PC-9 (cell line): Measurements from ENCODE around the gene SLC7A8. TPM values are rescaled to one million over a fixed set of nuclear protein-coding genes. Genes with fewer than 3 reads are reported as not detected.
"Not testable (repeated sequence)": the region's sequence is repeated elsewhere in the genome, so short reads cannot be mapped to it uniquely, and the experiment has no call there.

Experiments
- Bru-seq: library from RNA; stranded (reverse); fragments of 400-500 nt; gene quantifications from one replicate; lab custom pipeline; 2021; lab: Mats Ljungman, UMichigan
- BruChase-seq, 2 experiments: library from RNA; stranded (reverse); fragments of 400-500 nt; gene quantifications; one replicate each; lab custom pipeline; 2021; lab: Mats Ljungman, UMichigan
- BruUV-seq: library from RNA; stranded (reverse); fragments of 400-500 nt; replicated peaks from 2 replicates; lab custom pipeline; 2021; lab: Mats Ljungman, UMichigan
- CTCF ChIA-PET: fragments of 300-600 bp; sonication (Branson Sonifier 250); formaldehyde crosslinking; loops from one replicate; lab custom pipeline; 2022; ENCODE audit warnings: antibody characterized with exemption; lab: Charles Lee
- POLR2A ChIA-PET: fragments of 300-600 bp; sonication (Branson Sonifier 250); formaldehyde crosslinking; loops from one replicate; lab custom pipeline; 2022; ENCODE audit warnings: antibody characterized with exemption; ENCODE audit not compliant: unreplicated experiment; lab: Charles Lee
- DNase-seq, 2 experiments: peaks; one replicate each; pipeline versions ENCODE4 v3.0.0 to v3.0.0-alpha.2; 2015 to 2022; ENCODE audit warnings: mixed read lengths in 1 of 2
- H2AFZ ChIP-seq: fragments of 200-600 bp; sonication (generic); 2 replicates; pipeline ENCODE4 v1.8.1; 2017; ENCODE audit warnings: antibody characterized with exemption
- H3F3A ChIP-seq: fragments of 200-600 bp; sonication (generic); 2 replicates; pipeline ENCODE4 v1.8.1; 2017; ENCODE audit warnings: antibody characterized with exemption, mild to moderate bottlenecking, low read depth; ENCODE audit not compliant: insufficient read depth
- H3K27ac ChIP-seq: fragments of 200-600 bp; sonication (generic); 2 replicates; pipeline ENCODE4 v1.6.1; 2016; ENCODE audit warnings: mixed run types
- H3K27me3 ChIP-seq: fragments of 200-600 bp; sonication (generic); 2 replicates; pipeline ENCODE4 v1.6.1; 2016; ENCODE audit warnings: low read depth, mixed run types; ENCODE audit not compliant: insufficient read depth
- H3K36me3 ChIP-seq: fragments of 200-600 bp; sonication (generic); 2 replicates; pipeline ENCODE4 v1.6.1; 2016; ENCODE audit warnings: low read depth, mixed run types
- H3K4me1 ChIP-seq: fragments of 200-600 bp; sonication (generic); replicated peaks from 2 replicates; pipeline ENCODE4 v1.6.1; 2016; ENCODE audit warnings: mixed run types; ENCODE audit not compliant: insufficient read depth
- H3K4me2 ChIP-seq: fragments of 200-600 bp; sonication (generic); 2 replicates; pipeline ENCODE4 v1.6.1; 2017; ENCODE audit warnings: mixed run types
- H3K4me3 ChIP-seq: fragments of 200-600 bp; sonication (generic); 2 replicates; pipeline ENCODE4 v1.6.1; 2016; ENCODE audit warnings: mixed run types
- H3K79me2 ChIP-seq: fragments of 200-600 bp; sonication (generic); 2 replicates; pipeline ENCODE4 v1.6.1; 2017; ENCODE audit warnings: low read depth, mixed run types
- H3K9me2 ChIP-seq: fragments of 200-600 bp; sonication (generic); 2 replicates; pipeline ENCODE4 v1.8.1; 2017; ENCODE audit warnings: mild to moderate bottlenecking; ENCODE audit not compliant: insufficient read depth
- H3K9me3 ChIP-seq: fragments of 200-600 bp; sonication (generic); 2 replicates; pipeline ENCODE4 v1.8.1; 2016; ENCODE audit warnings: low read depth; ENCODE audit not compliant: insufficient read depth
- H4K20me1 ChIP-seq: fragments of 200-600 bp; sonication (generic); 2 replicates; pipeline ENCODE4 v1.8.1; 2017; ENCODE audit not compliant: insufficient read depth
- EZH2 ChIP-seq: fragments of 200-600 bp; sonication (generic); IDR thresholded peaks from 2 replicates; pipeline ENCODE4 v1.8.0; 2017; ENCODE audit warnings: antibody characterized with exemption, low read depth
- intact Hi-C: fragments of 100-400 bp; cut with micrococcal nuclease; formaldehyde crosslinking; loops from one replicate; pipeline ENCODE4 v1.10.0; 2022; ENCODE audit not compliant: unreplicated experiment
- long read RNA-seq: library from polyadenylated mRNA; stranded (forward); transcript quantifications from one replicate; pipeline ENCODE4 v2.0.0, GENCODE V29; 2022
- total RNA-seq: library from RNA; stranded (reverse); gene quantifications from 2 replicates; pipeline ENCODE4 v1.2.3, GENCODE V29; 2021
- TF ChIP-seq, protein P1 (sequence below): fragments of 200-600 bp; sonication (generic); conservative IDR thresholded peaks from 2 replicates; pipeline ENCODE4 v1.6.1; 2017; ENCODE audit warnings: mixed run types, antibody characterized with exemption, mild to moderate bottlenecking, moderate library complexity

Gene SLC7A8
- 2.0 and 3.6 TPM in 2 replicates for total RNA-seq
- Bru-seq, nascent RNA, result percentile 19 among the genes with signal in this experiment
- percentile 18 among the genes with signal in this experiment for BruChase-seq, experiment 1, labeled RNA remaining after a 2-hour chase
- BruChase-seq, experiment 2, labeled RNA remaining after a 6-hour chase, result percentile 24 among the genes with signal in this experiment
- long read RNA-seq, partial matches to known transcripts, result 0 of 1 reads
- long read RNA-seq, other reads (novel, unspliced or antisense), result 1 of 1 reads

DNA sequence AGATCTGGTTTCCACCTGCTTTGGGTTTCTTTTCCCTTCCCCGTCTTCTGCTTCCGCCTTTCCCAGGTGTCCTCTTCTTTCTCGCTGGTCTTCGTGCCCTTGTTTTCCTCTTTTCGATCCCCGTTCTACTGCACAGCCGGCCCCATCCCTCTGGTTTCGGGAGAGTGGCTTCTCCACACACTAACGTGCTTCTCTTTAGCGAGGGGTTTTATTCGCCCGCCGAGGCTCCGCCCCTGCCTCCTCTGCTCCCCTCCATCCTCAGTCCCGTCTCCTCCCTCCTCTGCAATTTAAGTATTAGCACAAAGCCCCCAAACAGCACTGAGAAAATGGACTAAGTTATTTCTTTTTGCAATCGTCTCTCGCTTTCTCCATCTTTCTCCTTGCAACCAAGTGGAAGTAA, at the start of gene SLC7A8:
Gene SLC7A8, minus strand, starts transcription at position 182 of the 400 bp plus-strand sequence. CDS start 746 bp downstream, outside the sequence.
- H2AFZ ChIP-seq, result peak within 1 kb of the TSS; percentile 74
- TF ChIP-seq, protein P1, sequence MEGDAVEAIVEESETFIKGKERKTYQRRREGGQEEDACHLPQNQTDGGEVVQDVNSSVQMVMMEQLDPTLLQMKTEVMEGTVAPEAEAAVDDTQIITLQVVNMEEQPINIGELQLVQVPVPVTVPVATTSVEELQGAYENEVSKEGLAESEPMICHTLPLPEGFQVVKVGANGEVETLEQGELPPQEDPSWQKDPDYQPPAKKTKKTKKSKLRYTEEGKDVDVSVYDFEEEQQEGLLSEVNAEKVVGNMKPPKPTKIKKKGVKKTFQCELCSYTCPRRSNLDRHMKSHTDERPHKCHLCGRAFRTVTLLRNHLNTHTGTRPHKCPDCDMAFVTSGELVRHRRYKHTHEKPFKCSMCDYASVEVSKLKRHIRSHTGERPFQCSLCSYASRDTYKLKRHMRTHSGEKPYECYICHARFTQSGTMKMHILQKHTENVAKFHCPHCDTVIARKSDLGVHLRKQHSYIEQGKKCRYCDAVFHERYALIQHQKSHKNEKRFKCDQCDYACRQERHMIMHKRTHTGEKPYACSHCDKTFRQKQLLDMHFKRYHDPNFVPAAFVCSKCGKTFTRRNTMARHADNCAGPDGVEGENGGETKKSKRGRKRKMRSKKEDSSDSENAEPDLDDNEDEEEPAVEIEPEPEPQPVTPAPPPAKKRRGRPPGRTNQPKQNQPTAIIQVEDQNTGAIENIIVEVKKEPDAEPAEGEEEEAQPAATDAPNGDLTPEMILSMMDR, result no peak
- TF ChIP-seq EZH2, result no peak
- POLR2A ChIA-PET, result no interaction called here
- intact Hi-C loops, result no loop called here
- H3K4me1 ChIP-seq, result peaks cover 15% of the 10 kb centered on the region
- H3K27me3 ChIP-seq, result no peaks in the 10 kb centered on the region
- no peaks in the 10 kb centered on the region for H3K79me2 ChIP-seq
- H3K36me3 ChIP-seq, result no peaks in the 10 kb centered on the region
- no peak for DNase-seq
- CTCF ChIA-PET, result interaction anchor here (0.7 to 2.1 kb wide), 3 partner anchors 23 to 674 kb away, joined by 6 to 13 read pairs (median 12); no protein-coding TSS in a partner anchor
- peak within 1 kb of the TSS; percentile 54 for H3K4me3 ChIP-seq
- H3K4me2 ChIP-seq, result peak within 1 kb of the TSS; percentile 77
- H3K9me2 ChIP-seq, result no peaks in the 10 kb centered on the region
- no TSS peak for BruUV-seq
- H3K27ac ChIP-seq, result no peak within 1 kb of the TSS
- H3F3A ChIP-seq, result no peaks in the 10 kb centered on the region
- H4K20me1 ChIP-seq, result no peaks in the 10 kb centered on the region
- H3K9me3 ChIP-seq, result no peaks in the 10 kb centered on the region

DNA sequence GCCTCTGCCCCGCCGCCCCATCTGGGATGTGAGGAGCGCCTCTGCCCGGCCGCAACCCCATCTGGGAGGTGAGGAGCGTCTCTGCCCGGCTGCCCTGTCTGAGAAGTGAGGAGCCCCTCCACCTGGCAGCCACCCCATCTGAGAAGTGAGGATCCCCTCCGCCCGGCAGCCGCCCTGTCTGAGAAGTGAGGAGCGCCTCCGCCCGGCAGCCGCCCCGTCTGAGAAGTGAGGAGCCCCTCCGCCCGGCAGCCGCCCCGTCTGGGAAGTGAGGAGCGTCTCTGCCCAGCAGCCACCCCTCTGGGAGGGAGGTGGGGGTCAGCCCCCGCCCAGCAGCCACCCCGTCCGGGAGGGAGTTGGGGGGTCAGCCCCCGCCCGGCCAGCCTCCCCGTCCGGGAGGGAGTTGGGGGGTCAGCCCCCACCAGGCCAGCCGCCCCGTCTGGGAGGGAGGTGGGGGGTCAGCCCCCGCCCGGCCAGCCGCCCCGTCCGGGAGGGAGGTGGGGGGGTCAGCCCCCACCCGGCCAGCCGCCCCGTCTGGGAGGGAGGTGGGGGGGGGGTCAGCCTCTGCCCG, 48.9 kb upstream of the SLC7A8 start:
- H3K4me3 ChIP-seq, H3K4me1 ChIP-seq, H3K27ac ChIP-seq, H3K27me3 ChIP-seq, H3K36me3 ChIP-seq, H3K9me2 ChIP-seq, POLR2A ChIA-PET, H3K9me3 ChIP-seq, H3F3A ChIP-seq, H4K20me1 ChIP-seq, CTCF ChIA-PET, intact Hi-C loops, DNase-seq, H3K79me2 ChIP-seq, H3K4me2 ChIP-seq, H2AFZ ChIP-seq, BruUV-seq: not testable (repeated sequence)

DNA sequence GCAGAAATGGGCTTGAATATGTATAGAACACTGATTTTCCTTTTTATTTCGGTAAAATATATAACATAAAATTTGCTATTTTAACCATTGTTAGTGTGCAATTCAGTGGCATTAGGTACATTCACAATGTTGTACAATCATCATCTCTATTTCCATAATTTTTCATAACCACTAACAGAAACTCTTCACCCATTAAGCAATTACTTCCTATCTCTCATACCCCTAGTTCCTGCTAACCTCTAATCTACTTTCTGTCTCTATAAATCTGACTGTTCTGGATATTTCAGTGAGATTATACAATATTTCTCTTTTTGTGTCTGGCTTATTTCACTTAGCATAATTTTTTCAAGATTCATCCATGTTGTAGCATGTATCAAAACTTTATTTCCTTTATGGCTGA, 45.4 kb upstream of the SLC7A8 start:
- Histone ChIP-seq H3K27ac (no peak overlapping the region), H3K4me2 (no peak overlapping the region), H3K36me3 (no peaks in the 10 kb centered on the region), H3K79me2 (no peaks in the 10 kb centered on the region), H3K4me3 (no peak overlapping the region), H3K4me1 (no peaks in the 10 kb centered on the region), H2AFZ (no peak overlapping the region), H3K9me3 (no peaks in the 10 kb centered on the region), H3K9me2 (no peaks in the 10 kb centered on the region), H3F3A (no peaks in the 10 kb centered on the region), H4K20me1 (no peaks in the 10 kb centered on the region), H3K27me3 (no peaks in the 10 kb centered on the region)
- ChIA-PET POLR2A (no interaction called here), CTCF (no interaction called here)
- TF ChIP-seq EZH2, result no peak
- TF ChIP-seq, protein P1, result no peak
- BruUV-seq, result no TSS peak
- intact Hi-C loops, result no loop called here
- no peak for DNase-seq
